ENCODE data around the gene STX1B.
"Not testable (repeated sequence)": the region's sequence is repeated elsewhere in the genome, so short reads cannot be mapped to it uniquely, and the experiment has no call there.

STX1B gene

GRCh38 chr16:30953511-30954124, 56.8 kb downstream of the STX1B start:
- DNase-seq = peak in 51 of 58 donors; percentile 10 to 78 (median 44)

DNA sequence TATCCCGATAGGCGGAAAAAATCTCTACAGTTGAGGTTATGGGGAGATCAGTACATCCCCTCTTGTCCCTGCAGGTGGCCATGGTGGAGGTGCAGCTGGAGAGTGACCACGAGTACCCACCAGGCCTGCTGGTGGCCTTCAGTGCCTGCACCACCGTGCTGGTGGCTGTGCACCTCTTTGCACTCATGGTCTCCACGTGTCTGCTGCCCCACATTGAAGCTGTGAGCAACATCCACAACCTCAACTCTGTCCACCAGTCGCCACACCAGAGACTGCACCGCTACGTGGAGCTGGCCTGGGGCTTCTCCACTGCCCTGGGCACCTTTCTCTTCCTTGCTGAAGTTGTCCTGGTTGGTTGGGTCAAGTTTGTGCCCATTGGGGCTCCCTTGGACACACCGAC, 57.3 kb downstream of the STX1B start:
- no peak for DNase-seq

- peak in 5 of 58 donors; percentile 14 to 29 (median 17) for DNase-seq
Measured at GRCh38 chr16:30951750-30952149, 58.7 kb downstream of the STX1B start.

GRCh38 chr16:30951193-30951592, 59.2 kb downstream of the STX1B start:
- DNase-seq = no peak

DNA sequence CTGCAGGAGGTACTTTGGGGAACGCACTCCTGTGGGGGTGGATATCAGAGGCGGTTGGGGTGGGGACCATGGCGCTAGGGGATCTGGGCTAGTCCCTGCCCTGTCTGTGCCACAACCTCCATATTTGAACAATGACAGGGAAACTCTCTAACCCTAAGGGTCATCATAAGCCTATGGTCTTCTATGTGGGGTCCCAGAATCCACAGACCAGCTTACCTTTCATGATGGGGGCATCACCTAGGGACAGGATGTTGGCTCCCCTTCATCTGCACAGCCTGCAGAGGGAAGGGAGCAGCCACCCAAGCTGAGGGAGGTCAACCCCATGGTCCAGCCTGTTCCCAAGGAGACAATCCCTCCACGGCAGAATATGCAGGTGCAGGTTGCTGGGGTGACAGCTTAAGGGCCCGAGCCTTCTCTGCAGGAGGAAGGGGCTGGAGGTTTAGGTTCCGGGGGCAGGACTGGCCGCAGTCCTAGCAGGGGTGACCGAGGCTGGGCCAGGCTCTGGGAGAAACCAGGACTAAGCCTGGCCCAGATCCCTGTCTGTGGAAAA, 59.8 kb downstream of the STX1B start:
- no peak for DNase-seq

DNA sequence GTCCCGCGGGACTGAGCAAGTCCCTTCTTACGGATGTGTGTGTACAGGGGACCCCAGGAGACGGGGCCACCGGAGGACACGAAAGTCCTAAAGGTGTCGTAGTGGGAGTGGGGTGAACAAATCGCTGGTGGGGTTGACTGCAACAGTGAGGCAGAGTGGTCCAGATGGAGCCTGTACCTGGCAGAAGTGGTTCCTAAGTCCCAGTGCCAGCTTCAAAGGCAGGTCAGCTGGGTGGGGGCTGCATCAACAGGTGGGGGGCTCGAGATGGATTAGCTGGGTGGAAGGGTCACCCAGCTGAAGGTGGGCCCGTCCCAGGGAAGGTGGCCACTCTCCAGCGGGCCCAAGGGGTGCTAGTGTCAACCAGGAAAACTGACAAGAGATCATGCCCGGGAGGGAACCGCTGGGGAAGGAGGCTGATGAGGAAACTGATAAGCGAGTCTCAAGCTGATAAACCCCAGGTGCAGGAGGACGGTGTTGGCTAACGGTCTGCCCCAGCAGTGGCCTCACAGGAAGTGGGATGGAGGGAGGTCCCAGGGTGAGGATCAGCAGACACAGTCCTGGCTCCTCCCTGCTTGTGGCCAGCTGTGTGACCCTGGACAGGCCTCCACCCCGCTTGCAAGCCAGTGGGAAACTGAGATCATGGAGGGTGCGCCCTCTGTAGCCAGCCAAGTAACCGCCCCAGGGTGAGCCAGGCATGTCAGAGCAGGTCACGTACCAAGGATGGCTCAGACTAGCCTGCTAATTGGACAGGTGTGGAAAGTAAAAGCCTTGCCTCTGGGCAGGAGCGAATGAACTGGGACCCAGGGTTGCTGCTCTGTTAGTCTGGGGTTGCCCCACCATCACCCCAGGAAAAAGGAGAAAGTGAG, 60.6 kb downstream of the STX1B start:
- DNase-seq = peak in 13 of 58 donors; percentile 5 to 31 (median 15)

DNA sequence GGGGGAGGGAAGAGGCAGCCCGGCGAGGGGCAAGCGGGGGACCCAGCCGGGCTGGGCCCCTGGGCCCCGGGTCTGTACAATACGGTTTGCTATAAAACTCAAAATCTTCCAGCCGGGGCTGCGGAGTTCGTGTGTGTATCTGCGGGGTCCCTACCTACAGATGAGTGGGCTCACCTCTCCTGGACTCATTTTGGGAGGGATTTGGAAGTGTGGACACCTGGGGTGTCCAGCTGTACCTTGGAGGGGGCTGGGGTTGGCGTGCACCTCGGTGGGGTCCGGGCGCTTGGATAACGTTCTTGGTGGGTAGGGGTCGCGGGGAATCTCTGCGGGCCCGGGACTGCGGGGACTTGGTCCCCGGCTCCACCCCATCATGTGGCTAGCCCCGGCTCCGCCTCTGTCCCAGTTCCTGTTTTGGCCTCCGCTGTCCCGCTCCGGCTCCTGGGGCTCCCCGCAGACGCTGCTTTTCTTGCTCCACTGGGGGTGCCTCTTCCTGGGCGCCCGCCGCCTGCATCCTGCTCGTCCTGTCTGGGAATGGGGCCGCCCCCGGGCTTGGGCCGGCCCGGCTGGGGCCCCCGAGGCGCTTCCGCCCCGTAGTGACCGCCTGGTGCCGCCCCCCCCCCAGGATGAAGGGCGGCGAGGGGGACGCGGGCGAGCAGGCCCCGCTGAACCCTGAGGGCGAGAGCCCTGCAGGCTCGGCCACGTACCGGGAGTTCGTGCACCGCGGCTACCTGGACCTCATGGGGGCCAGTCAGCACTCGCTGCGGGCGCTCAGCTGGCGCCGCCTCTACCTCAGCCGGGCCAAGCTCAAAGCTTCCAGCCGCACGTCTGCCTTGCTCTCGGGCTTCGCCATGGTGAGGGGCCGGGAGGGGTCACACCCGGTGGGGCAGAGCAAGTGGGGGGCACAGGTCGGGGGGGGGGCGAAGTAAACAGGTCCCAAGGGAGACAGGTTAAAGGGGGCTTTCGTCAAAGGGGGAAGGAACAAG, 61.5 kb downstream of the STX1B start, which contains the start of gene ORAI3:
Gene ORAI3, plus strand, starts transcription at position 402 of the 983 bp plus-strand sequence. Its CDS starts 222 bp downstream, at position 624.
- peak in 54 of 58 donors; percentile 19 to 80 (median 60) for DNase-seq

- peak; percentile 50 to 97 (median 88) for DNase-seq
Measured at GRCh38 chr16:30947859-30948666, 62.4 kb downstream of the STX1B start.

GRCh38 chr16:30947541-30947858, 62.9 kb downstream of the STX1B start:
- DNase-seq = no peak

DNA sequence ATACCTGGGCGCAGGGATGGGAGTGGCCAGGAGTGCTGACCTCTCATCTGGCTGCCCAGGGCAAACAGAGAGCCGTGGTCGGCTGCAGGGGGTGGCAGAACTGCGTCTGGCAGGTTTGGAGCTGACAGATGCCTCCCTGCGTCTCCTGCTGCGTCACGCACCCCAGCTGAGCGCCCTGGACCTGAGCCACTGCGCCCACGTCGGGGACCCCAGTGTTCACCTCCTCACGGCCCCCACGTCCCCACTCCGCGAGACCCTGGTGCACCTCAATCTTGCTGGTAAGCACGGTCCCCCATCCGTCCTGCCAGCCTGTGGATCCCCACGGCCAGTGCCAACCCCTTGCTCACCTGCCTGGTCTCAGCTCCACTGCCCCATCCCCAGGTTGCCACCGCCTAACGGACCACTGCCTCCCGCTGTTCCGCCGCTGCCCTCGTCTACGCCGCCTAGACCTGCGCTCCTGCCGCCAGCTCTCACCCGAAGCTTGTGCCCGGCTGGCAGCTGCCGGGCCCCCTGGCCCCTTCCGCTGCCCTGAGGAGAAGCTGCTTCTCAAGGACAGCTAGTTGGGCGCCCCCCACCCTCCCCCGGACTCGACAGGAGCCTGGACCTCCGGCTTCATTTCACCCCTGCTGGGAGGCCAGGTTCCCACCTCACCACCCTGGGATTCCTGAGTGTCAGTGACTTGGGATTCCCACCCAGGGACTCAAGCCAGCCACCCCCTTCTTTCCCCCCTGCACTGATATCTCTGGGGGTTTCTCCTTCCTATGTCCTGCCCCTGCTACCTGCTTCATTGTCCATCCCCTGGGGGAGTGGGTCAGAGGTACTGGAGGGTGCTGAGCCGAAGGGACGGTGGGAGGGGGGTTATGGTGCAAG, 63.5 kb downstream of the STX1B start:
- DNase-seq = no peak

DNA sequence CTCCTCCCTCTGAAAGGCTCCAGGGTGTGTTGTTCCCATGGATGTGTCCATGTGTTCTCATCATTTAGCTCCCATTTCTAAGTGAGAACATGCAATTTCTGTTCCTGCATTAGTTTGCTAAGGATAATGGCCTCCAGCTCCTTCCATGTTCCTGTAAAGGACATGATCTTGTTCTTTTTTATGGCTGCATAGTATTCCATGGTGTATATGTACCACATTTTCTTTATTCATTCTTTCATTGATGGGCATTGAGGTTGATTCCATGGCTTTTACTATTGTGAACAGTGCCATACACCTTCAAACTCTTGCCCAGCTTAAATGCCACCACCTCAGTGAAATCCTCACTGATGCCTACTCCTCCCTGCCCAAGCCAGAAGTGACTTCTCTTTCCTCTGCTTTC, 66.1 kb downstream of the STX1B start:
- no peak for DNase-seq

DNA sequence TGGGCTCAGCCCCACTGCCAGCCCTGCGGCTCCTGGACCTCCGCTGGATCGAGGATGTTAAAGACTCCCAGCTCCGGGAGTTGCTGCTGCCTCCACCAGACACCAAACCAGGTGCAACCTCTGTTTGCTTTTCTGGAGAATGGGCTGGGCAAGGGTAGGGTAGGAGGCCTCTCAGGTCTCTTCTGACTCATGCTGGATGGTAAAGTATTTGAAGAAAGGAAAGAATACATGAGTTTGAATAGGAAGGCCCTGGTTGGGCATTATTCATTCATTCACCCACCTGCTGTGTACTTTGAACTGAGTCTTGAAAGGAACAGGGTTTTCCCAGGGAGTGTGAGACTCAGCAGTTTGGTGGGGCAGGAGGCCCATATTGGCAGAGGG, 68.0 kb downstream of the STX1B start:
- DNase-seq = no peak

DNA sequence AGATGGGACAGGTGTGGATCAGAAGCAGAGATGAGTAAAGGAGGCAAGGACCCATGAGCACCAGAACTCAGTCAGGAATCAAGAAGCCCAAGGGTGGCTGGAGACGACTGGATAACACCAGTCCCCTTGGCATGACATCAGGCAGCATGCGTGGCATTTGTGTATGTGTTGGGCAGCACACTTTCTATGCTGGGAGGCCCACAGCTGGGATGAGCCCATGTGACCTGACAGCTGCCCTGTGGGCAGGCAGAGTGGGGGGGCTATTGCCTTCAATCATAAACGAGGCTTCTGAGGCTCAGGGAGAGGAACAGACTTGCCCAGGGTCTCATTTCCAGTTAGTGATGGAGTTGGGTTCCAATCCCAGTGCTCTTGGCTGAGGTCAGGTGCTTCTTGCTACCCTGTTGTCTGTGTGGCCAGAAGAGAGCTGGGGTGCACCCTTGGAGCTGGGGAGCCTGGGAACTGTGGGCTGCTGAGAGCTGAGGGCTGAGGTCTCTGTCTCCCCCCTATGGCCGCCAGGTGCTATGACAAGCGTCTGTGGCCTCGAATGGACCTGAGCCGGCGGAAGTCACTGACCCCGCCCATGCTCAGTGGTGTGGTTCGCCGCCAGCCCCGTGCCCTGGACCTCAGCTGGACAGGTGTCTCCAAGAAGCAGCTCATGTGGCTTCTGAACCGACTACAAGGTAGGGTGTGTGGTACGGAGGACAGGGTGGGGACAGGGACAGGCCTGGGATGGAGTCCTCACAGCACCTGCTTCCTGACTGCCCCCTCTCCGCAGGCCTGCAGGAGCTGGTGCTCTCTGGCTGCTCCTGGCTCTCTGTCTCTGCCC, 68.6 kb downstream of the STX1B start:
- peak in 36 of 58 donors; percentile 14 to 61 (median 32) for DNase-seq

DNA sequence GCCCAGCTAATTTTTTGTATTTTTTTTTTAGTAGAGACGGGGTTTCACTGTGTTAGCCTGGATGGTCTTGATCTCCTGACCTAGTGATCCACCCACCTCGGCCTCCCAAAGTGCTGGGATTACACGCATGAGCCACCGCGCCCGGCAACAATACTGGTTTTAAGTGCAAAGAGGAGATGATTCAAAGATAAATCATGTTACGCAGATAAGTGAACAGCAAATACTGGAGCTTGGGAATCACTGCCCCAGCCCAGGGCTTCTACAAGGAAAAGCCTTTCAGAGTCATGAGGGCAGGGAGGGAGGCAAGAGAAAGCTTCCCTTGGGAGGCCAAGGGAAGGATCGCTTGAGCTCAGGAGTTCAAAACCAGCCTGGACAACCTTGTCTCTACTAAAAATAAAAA, 70.9 kb downstream of the STX1B start:
- DNase-seq = not testable (repeated sequence)

All from anterior cingulate cortex (tissue), 58 donors.